Sigmoid colon (tissue), 4 donors: ENCODE data around the gene DNAL1.

Experiments
- CTCF ChIP-seq, 4 experiments: fragments of 450-650 bp in 3 of 4; fragments of 200-600 bp in 1 of 4; IDR thresholded peaks; one replicate each; pipeline ENCODE4 v1.5.1; 2016 to 2019; ENCODE audit warnings: antibody characterized with exemption in 4 of 4, mild to moderate bottlenecking in 3 of 4, moderate library complexity in 2 of 4
- POLR2A ChIP-seq, 2 donors: fragments of 450-650 bp; IDR thresholded peaks; one replicate each; pipeline ENCODE4 v1.6.1; 2016; ENCODE audit warnings: antibody characterized with exemption in 2 of 2, mild to moderate bottlenecking in 2 of 2, moderate library complexity in 2 of 2
- POLR2AphosphoS5 ChIP-seq, 4 donors: sonication (generic); formaldehyde crosslinking; IDR thresholded peaks; one replicate each; pipeline ENCODE4 v1.6.1; 2017; ENCODE audit warnings: antibody characterized with exemption in 4 of 4

- TF ChIP-seq CTCF (IDR thresholded peaks at IDR 0.05) (no peak), POLR2A (IDR thresholded peaks at IDR 0.05) (no peak), POLR2AphosphoS5 (IDR thresholded peaks at IDR 0.05) (no peak)
Observed at GRCh38 chr14:73700325-73700724, 55.5 kb downstream of the DNAL1 start.
